ENCODE measurements around the gene SYT17. TPM values are rescaled to one million over a fixed set of nuclear protein-coding genes. Genes with fewer than 3 reads are reported as not detected.

Gene SYT17
- total RNA-seq, 2 donors from 2014 or later = 3.9 to 9.2 TPM

- intact Hi-C loops (cut with DNase I) = no loop called here
- H3K9me3 ChIP-seq = peaks cover 0 to 4% (median 0%) of the 10 kb centered on the region in 3 donors
- no peaks in the 10 kb centered on the region for H3K36me3 ChIP-seq (replicated peaks in 1 of 2; ENCODE audit: insufficient read depth in 1 of 2, low read depth in 2 of 2)
- H3K4me1 ChIP-seq = no peaks in the 10 kb centered on the region
- ATAC-seq (no peak), DNase-seq (no peak)
- WGBS, 2 donors = 68 to 80% methylated on average over 5 of the region's 5 CpGs
- H3K27me3 ChIP-seq = no peaks in the 10 kb centered on the region
- H3K4me3 ChIP-seq = no peak overlapping the region
- no peak for TF ChIP-seq CTCF (IDR thresholded peaks at IDR 0.05)
- no peak for TF ChIP-seq POLR2A (IDR thresholded peaks at IDR 0.05)
- H3K27ac ChIP-seq = no peak overlapping the region
Observed at GRCh38 chr16:19177111-19177739, 9.2 kb downstream of the SYT17 start.

GRCh38 chr16:19179546-19180490, 11.8 kb downstream of the SYT17 start:
- TF ChIP-seq CTCF (IDR thresholded peaks at IDR 0.05) (peak; percentile 48 to 69 (median 63)), POLR2A (IDR thresholded peaks at IDR 0.05) (no peak)
- H3K36me3 ChIP-seq (replicated peaks in 1 of 2; ENCODE audit: insufficient read depth in 1 of 2, low read depth in 2 of 2) = no peaks in the 10 kb centered on the region
- H3K27me3 ChIP-seq = no peaks in the 10 kb centered on the region
- H3K27ac ChIP-seq = no peak overlapping the region
- H3K4me1 ChIP-seq = peaks cover 9% of the 10 kb centered on the region
- DNase-seq (peak; percentile 49 to 70 (median 64)), ATAC-seq (peak; percentile 39)
- H3K9me3 ChIP-seq = peaks cover 0 to 4% (median 0%) of the 10 kb centered on the region in 3 donors
- WGBS, 2 donors = 58 to 64% methylated on average over 26 to 27 of the region's 27 CpGs
- no peak overlapping the region for H3K4me3 ChIP-seq
- intact Hi-C loops (cut with DNase I) = no loop called here

- TF ChIP-seq CTCF (IDR thresholded peaks at IDR 0.05) = no peak
- no peak for TF ChIP-seq POLR2A (IDR thresholded peaks at IDR 0.05)
- Histone ChIP-seq H3K27ac (no peak overlapping the region), H3K9me3 (peaks cover 0 to 4% (median 0%) of the 10 kb centered on the region in 3 donors), H3K4me3 (no peak overlapping the region), H3K36me3 (replicated peaks in 1 of 2; ENCODE audit: insufficient read depth in 1 of 2, low read depth in 2 of 2) (no peaks in the 10 kb centered on the region), H3K27me3 (no peaks in the 10 kb centered on the region), H3K4me1 (peaks cover 13% of the 10 kb centered on the region)
- DNase-seq = no peak
- no peak for ATAC-seq
- intact Hi-C loops (cut with DNase I) = no loop called here
- WGBS, 2 donors = 87 to 90% methylated on average over 4 of the region's 4 CpGs
Observed at GRCh38 chr16:19180741-19181140, 12.7 kb downstream of the SYT17 start.

GRCh38 chr16:19182481-19182880, 14.4 kb downstream of the SYT17 start:
- Histone ChIP-seq H3K27me3 (no peaks in the 10 kb centered on the region), H3K9me3 (peaks cover 0 to 4% (median 0%) of the 10 kb centered on the region in 3 donors), H3K36me3 (replicated peaks in 1 of 2; ENCODE audit: insufficient read depth in 1 of 2, low read depth in 2 of 2) (no peaks in the 10 kb centered on the region), H3K27ac (no peak overlapping the region), H3K4me1 (peaks cover 13% of the 10 kb centered on the region), H3K4me3 (no peak overlapping the region)
- intact Hi-C loops (cut with DNase I) = no loop called here
- TF ChIP-seq CTCF (IDR thresholded peaks at IDR 0.05) (no peak), POLR2A (IDR thresholded peaks at IDR 0.05) (no peak)
- DNase-seq = no peak
- 84 to 87% methylated on average over 6 of the region's 6 CpGs for WGBS, 2 donors
- ATAC-seq = no peak

All from body of pancreas (tissue), 4 donors.